Measurements from ENCODE around the gene NOS1AP.

NOS1AP gene

DNA sequence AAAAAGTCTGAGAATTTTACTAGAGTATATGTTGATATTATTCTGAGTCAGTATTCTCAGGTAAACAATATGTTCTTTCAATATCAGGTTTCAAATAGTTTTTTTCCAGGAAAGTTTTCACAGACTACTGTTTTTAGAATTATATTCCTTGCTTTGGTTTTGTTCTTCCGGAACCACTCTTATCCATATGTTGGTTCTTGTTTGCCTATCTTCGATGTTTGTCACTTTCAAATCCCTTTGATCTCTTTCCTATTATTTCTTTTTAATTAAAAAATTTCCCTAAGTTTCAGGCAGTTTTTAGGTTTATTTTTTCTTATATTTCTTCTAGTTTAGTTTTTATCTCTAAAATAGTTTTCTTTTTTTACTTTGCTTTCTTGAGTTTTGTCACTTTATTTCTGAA lies 20.9 kb downstream of the NOS1AP start:
- DNase-seq (ENCODE audit: low spot score) = no peak

DNA sequence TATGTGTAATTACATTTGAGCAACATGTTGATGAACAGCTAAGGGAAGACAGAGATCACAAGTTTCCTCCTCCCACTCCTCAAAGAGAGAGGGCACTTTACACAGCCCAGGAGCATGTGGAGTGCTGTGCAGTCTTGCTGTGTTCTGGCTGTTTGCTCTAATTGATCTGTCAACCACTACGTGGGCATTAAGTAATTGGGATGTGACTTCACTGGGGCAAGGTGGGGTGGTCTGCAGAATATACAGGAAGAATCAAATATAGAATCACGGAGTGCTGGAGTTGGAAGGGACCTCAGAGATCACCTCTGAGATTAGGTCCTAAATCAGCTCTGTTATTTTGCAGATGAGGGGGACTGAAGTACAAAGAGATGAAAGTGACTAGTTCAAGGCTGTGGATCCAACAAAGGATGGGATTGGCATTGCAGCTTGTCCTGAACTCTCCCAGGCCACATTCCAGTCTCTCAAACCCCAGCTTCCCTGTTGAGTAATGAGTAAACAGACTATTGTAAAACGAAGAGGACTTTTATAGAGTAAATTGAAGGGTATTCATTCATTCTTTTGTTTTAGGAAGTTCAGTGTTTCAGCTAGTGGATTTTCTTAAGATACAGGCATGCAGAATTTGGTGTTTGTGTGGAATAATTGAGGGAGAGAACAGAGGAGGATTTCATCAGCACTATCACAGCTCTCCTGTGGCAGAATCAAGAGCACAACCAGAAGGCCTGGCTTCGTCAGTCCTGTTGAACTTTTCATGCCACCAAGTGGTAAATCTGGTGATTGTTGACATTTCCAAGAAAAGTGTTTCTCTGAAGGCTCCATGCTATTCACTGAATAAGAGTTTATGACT lies 22.4 kb downstream of the NOS1AP start:
- peak; percentile 23 for DNase-seq (ENCODE audit: low spot score)

DNA sequence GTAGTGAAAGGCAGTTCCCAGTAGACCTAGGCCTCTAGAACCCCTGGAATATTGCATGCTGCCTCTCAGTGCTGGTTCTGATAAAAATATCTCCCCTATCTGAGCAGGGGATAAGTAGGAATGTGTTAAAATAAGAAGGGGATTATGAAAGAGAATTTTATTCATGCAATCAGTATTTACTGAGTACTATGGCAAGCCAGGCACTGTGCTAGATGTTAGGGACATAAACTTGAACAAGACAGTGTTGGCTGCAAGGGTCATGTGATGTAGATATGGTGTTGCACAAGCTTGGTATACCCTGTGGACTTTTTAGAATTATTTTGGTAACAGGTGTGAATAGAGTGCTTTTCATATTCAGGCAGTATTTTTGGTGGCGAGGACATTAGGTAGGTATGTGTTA lies 23.6 kb downstream of the NOS1AP start:
- DNase-seq (ENCODE audit: low spot score) = no peak

DNA sequence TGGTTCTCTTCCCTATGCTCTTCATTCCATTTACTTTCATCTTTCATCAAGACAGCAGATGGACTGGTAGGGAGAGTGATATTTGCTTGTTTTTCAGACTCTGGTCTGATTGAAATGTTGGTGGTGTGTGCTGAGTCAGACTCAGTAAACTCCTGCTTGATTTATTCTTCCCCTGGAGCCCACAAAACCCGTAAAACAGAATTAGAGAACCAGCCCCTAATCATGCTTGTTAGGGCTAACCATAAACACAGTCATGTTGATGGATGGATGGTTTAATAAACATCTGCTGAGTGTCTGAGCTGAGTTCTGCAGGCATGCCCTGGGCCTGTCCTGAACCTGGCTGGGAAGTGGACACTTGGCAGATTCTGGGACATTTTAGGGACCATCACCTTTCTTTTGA lies 24.8 kb downstream of the NOS1AP start:
- no peak for DNase-seq (ENCODE audit: low spot score)

DNA sequence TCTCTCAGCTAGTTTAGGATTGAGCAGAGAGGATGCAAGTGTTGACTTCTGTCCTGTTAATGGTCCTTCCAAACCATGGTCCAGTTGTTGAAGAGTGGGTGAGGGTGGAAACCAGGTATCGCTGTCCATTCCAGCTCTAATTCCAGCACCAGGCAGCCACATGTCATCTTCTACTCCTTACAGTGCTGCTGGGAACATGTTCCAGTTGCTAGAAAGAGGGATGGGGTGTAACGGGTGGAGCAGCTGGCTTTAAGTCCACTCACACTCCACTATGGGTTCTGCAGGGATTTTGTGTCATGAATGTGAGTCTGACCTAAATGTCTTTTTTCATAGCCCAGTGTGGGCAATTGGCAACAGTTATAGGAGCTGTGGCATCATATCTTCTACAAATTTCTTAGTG lies 25.2 kb downstream of the NOS1AP start:
- DNase-seq (ENCODE audit: low spot score) = no peak

DNA sequence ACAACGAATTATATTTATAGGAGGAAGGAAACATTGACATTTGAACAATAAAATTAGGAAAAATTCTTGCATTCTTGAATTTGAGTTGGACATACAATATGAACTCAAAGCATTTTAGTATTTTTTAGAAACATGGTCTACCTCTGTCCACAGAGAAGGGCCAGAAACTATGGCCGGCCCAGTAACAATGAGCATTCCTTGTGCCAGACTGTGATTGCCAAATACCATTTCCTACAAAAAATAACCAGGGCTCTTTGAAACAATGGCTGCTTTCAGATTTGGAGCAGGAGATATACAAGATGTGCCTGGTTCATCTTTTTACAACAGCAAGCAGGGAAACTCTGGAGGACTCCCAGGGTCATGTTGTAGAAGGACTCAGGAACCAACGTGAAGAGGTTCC lies 38.4 kb downstream of the NOS1AP start:
- DNase-seq (ENCODE audit: low spot score) = no peak

DNA sequence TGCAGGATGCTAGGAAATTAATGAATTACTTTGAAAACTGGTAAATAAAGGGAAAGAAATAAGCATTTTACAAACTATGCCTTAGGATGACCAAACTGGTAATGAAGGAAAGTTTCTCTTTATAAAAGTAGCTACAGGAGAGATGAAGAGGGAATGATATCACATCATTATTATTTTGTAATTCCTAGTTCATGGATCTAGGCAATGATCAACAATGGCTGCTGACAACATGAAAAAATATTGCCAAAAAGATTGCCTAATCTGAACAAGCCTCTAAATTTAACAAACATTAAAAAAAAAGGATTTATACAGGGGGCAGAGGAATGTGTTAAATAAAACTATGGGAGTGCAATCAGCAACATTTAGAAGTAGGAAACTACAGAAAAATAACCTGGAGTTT lies 38.9 kb downstream of the NOS1AP start:
- DNase-seq (ENCODE audit: low spot score) = no peak

DNA sequence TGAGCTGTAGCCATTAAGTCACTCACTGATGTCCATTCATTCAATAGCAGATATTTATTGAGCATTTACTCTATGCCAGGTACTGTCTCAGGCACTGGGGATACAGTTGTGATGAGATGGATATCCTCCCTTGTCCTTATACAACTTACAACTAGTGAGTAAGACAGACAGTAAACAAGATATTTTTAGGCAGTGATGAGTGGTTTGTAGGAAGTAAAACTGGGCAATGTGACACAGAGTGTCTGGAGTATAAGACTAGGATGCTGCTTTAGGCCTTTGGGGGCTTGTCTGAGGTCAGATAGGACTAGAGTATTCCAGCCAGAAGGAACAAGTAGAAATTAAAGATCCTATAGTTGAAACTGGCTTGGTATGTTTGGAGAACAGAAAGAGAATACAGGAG lies 41.4 kb downstream of the NOS1AP start:
- DNase-seq (ENCODE audit: low spot score) = no peak

DNA sequence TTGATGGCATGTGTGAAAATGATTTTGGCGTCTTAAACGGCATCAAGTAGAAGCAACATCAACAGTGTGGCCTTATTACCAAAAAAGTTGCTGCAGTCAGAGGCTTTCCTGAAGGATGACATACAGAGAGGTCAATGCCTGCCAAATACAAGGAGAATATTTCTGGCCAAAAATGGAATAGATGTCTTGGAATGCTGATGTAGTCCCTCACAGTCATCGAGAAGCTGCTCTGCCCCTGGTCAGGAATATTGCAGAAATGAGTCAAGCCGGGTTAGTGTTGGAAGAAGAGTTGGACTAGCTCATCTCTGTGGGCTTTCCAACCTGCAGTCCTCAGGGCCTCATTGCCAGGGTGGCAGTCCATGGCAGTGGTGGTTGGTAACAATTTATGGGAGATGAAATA lies 42.1 kb downstream of the NOS1AP start:
- no peak for DNase-seq (ENCODE audit: low spot score)

DNA sequence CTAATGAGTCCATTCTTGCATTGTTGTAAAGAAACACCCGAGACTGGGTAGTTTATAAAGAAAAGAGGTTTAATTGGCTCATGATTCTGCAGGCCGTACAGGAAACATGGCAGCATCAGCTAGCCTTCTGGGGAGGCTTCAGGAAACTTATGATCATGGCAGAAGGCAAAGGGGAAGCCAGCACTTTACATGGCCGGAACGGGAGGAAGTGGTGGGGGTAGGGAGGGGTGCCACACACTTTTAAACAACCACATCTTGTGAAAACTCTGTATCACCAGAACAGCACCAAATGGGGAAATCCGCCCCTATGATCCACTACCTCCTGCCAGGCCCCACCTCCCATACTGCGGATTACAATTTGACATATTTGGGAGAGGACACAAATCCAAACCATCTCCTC lies 43.9 kb downstream of the NOS1AP start:
- DNase-seq (ENCODE audit: low spot score) = no peak

DNA sequence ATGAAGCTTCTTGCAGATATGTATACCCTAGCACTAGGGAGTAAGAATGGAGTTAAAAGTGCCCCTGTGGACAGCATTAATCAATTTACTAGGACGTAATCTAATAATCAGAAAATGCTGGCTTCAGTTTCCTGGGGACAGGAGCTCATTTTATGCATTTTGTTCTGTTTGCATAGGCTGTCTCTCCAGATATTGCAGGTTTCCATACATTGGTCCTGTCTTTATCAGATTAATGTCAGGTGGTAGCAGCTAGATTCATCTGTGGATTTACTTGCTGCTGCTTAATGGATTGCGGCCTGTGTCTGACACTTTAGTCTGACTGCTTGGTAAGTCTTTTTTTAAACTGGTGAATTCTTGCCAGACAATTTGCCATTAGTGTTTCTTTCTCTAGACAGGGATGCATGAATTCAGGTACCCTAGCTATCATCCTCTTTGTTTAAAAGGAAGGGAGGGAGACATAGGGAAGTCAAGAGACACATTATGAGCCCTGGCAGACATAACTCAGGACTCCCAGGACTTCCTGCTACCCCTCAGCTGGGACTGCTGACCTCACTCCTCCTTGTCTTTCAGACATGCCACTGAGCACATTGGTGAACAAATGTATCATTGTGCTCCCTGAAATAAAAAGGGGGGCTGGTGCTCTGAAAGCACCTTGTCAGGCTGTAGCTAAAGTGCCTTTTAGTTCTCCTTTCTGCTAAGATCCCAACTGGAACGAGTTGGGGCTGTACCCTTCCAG lies 47.7 kb downstream of the NOS1AP start:
- no peak for DNase-seq (ENCODE audit: low spot score)

DNA sequence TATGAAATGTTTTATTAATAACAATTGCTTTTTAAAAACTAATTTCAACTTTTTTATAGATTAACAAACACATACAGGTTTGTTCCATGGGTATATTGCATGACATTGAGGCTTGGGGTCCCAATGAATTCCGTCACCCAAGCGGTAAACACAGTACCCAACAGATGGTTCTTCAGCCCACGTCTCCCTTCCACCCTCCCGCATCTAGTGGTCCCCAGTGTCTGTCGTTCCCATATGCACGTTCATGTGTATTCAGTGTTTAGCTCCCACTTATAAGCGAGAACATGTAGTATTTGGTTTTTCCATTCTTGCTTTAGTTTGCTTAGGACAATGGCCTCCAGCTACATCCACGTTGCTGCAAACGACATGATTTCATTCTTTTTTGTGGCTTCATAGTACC lies 48.6 kb downstream of the NOS1AP start:
- DNase-seq (ENCODE audit: low spot score) = no peak

DNA sequence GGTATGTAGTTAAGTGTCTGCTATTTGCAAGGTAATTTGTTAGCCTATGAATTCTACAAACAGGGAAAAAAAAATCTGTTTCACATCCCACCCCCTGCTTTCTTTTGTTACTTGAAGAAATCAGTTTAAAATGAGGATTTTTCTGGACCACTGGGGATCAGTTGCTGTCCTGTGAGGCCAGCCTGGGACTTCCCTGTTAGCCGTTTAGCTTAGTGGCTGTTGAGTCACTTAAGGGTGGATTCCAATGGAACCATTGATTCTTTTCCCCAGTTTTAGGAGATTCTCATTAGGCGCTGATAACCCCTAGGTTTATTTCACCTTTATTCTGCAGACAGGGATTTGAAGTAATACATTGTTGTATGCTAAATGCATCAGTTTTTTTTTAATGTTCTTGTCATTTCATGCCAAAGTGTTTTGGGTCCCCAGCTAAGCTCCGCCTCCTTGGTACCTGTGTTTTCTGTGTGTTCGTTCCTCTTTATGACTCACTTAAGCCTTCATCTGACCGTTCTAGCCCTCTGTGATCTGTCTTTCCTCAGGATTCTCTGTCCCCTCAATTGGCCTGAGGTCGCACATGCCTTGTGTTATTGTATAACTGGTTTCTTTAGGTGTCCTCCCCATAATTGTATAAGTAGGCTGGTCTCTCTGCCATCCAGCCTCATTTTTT lies 59.3 kb downstream of the NOS1AP start:
- no peak for DNase-seq (ENCODE audit: low spot score)

DNA sequence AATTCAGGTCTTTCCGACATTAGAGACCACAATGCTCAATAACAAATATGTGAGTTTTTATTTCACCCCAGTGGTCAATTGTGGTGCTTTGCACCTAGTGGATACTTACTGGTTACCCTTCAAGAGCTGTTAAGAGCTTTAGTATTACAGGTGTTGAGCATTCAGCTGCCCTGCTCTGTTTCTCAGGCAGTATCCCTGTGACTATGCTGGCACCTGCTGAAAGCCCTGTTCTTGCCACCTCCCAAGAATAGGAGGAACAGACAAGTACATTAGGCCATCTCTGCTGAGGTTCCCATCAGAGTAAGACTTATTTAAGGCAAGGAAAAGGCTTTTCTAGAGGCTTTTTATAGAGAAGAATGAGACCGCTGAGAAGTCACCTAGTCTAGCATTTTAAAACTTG lies 60.8 kb downstream of the NOS1AP start:
- no peak for DNase-seq (ENCODE audit: low spot score)

DNA sequence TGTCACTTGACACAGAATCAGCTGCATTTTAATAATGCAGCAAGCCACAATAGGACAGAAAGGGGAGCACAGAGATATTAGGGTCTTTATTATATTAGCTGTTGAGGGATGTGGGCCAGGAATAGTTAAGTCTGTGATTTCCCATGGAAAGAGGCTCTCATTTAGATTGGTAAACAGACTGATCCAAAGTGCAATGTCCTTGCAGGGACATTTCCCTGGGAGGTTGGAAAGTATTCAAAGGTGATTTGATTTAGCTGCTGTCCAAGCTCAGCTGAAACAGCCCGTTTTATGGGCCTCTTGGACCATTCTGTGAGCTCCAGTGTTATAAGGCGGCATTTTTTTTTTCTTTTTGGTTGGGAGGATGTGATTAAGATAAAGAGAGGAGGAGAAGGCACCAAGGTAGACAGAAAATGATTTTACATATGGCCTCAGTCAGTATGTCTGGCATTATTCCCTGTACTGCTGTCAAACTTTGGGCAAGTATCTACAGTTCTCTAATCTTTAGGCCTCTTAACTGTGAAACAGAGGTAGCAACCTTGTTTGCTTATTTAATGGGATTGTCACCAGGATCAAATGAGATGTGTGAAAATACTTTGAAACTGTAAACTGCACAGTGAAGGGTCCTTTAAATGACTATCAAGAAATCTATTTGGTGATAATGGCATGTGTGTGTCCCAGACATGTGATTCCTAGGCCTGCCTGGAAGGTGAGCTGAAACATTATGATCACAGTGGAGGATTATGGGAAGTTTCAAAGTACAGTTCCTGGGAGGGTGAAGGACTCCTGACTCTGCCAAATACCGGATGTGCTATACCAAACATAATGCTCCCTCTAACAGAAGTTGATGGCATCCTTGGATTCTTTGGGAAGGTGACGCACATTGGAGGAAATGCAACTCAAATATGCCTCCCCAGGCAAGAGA lies 62.2 kb downstream of the NOS1AP start:
- DNase-seq (ENCODE audit: low spot score) = peak; percentile 16

DNA sequence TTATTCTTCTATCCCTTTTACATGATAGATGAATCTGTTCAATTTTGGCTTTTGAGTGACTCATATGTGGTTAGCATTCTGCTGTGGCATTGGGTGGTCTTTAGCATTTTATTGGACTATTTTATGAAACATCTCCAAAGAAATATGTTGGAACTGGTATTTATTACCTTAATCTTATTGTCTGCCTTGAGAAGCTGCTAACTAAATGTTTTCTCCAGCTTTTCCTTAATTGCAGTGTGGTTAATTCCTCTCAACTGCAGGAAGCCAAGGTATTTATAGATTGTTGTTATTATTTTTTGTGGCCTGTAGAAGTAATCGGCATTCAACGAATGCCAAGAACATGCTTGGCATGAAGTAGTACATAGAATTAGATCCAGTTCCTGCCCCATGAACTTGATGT lies 64.1 kb downstream of the NOS1AP start:
- no peak for DNase-seq (ENCODE audit: low spot score)

DNA sequence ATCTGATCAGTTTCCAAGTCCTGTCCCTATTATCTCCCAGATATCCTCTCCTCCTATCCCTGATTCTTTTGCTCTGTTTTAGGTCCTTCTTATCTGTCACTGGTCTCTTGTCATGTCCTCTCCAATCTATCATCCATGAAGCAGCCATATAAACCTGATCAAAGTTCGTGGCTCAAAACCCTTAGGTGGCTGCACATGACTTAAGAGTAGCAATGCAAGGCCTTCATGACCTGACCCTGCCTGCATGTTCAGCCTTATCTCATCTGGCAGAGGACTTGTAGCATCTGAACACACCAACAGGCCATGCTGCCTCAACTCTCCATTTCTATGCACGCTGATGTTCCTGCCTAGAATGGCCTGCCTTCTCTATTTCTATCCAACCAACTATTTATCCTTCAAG lies 65.2 kb downstream of the NOS1AP start:
- no peak for DNase-seq (ENCODE audit: low spot score)

DNA sequence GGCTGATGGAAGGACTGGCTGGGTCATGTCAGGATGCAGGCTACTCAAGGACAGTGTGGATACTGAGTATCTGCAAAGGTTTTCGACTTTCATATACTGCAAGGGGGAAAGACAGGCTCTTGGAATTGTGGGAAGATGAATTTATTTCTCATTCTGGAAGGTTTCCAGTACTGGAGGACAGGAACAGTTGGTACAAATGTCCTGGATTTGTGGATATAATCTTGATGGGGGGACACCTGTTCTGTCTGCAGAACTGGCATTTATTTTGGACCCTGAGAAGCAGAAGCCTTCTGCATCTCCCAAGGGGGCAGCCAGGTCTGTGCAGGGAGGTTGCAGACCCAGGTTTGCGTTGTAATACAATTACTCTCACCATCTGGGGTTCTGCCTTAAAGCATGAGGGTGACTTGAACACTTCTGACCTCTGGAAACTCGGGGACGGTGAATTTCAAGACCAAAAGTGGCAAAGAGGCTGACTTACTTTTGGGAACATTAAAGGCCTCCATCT lies 65.8 kb downstream of the NOS1AP start:
- no peak for DNase-seq (ENCODE audit: low spot score)

DNA sequence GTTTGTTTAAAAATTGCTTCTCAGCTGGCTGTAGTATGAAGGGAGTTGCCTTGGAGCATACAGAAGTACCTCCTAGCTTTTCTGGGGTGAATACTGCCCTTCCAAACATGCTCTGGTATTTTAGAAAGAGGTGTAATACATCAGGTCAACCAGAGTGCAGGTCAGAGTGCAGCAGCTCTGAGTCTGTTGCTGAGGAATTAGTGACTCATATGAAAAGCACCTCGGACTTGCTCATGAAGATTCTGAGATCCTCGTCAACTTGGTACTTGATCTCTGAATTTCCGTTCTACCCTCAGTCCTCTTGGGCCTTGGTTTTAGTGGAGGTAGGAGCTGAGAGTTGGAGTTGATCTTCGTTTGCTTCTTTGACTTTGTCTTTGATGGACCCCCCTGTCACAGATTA lies 67.3 kb downstream of the NOS1AP start:
- no peak for DNase-seq (ENCODE audit: low spot score)

DNA sequence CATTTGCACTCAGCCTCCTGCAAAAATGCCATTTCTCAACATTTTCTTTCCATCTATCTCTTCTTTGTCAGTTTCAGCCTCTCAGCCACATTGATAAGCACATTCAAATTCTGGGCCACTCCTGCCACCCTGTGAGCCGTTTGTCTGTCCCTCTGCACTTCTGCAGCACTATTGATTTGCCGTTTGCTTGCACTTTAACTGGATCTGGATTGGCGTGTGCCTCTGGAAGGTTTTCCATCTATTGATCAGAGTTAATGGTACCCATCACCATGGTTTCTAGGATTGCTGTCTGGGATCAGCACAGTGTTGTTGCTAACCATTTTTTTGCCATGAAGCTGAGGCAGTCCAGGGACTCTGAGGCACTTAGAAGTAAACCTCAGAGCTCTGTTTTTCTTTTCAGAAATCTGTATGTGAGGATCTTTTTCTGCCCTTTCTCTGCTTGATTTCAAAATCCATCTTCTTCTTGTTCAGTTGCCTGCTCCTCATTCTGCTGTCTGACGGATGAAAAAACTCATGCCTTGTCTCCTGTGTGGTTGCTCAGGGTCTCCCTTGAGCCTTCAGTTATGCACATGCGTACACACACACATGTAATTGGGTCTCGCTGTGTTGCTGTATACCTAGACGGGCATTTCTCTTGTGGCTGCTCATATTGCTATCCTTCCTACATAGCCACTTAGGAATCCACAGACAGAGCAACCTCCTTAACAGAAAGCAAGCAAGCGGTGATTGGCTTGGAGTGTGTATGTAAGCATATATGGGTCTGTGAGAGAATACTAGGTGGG lies 67.9 kb downstream of the NOS1AP start:
- DNase-seq (ENCODE audit: low spot score) = no peak

DNA sequence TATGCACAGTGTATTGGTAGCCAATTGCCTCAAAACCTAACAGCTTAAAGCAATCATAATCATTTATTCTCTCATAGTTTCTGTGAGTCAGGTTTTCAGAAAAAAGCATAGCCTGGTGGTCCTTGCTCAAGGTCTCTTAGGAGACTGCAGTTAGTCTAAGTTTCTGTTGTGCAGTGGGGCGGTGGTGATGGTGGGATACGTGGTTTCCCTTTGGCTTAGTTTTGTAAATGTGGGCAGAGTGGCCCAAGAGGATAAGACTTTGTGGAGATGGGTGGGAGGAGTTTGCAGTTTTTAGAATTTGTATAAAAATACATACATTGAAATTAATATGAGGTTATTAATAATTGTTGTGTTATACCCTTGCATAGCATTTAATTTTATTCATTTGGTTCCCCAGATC lies 68.6 kb downstream of the NOS1AP start:
- no peak for DNase-seq (ENCODE audit: low spot score)

Measured in HuH-7 (cell line).